ENCODE data around the gene TSPY9.
"Not testable (repeated sequence)": the region's sequence is repeated elsewhere in the genome, so short reads cannot be mapped to it uniquely, and the experiment has no call there.

Gene TSPY9

GRCh38 chrY:9486967-9487366 is at the start of gene TSPY9:
Gene TSPY9 (plus strand): TSS chrY:9487267. CDS start chrY:9487313, 46 bp downstream.
- H3K27ac ChIP-seq, H3K4me3 ChIP-seq: not testable (repeated sequence)

- not testable (repeated sequence) for H3K4me3 ChIP-seq, H3K27ac ChIP-seq
These were observed 20.4 kb upstream of the TSPY9 start, which contains the start of gene TSPY1 for GRCh38 chrY:9466655-9467054. Gene TSPY1 (plus strand): TSS chrY:9466955. CDS start chrY:9467001, 46 bp downstream.

DNA sequence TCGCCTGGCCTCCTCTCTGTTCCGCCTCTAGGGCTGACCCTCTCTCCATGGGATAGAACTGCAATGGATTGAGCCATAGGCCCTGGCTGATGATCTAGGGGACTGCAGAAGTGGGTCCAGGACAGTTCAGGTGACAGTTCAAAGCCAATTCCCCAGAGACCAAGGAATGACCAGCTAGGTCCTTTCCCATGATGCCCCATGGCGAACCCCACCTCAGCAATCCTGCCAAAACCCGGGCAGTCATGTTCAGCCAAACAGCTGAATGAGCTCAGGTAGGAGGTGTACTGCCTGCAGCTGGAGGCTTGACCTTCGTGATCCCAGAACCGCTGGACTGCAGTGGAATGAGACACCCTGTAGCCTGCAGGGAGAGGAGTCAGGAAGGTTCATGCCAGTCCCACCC is 17.3 kb downstream of the TSPY9 start:
- not testable (repeated sequence) for H3K4me3 ChIP-seq

GRCh38 chrY:9516287-9516686 is 29.2 kb downstream of the TSPY9 start:
- not testable (repeated sequence) for H3K27ac ChIP-seq, H3K4me3 ChIP-seq

More for the DNA sequence above, 17.3 kb downstream of the TSPY9 start:
- not testable (repeated sequence) for H3K27ac ChIP-seq

- not testable (repeated sequence) for H3K4me3 ChIP-seq, H3K27ac ChIP-seq
These were observed 40.5 kb downstream of the TSPY9 start, which contains the start of gene TSPY10 for GRCh38 chrY:9527580-9527979. Gene TSPY10 (plus strand): TSS chrY:9527880. CDS start chrY:9527926, 46 bp downstream.

Measured in skin epidermis (tissue), 12 donors.